Eye (tissue), 1 donor: Measurements from ENCODE around the gene FBXO8.
A peak's percentile ranks its signal among the peaks of the same experiment; 100 is the strongest.

ENCODE experiments used
- DNase-seq: peaks from one replicate; pipeline ENCODE4 v3.0.0-alpha.2; 2015

Gene FBXO8

DNA sequence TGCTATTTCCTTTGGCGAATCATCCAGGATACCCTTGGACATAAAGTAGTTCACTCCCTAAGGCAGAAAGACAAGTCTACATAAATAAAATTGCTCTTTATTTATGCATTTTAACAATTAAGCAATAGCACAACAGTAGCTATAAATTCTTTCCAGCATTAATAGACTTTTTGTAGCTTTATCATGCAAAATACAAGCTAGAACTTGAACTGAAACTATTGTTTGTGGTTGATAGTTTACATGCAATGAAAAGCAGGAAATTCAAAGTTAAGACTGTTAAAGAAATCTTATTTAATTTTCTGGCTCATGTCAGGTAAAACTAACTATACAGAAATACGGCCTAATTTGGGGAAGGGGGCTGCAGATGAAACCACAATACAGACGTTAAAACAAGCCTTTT is 42.3 kb downstream of the FBXO8 start:
- no peak for DNase-seq

DNA sequence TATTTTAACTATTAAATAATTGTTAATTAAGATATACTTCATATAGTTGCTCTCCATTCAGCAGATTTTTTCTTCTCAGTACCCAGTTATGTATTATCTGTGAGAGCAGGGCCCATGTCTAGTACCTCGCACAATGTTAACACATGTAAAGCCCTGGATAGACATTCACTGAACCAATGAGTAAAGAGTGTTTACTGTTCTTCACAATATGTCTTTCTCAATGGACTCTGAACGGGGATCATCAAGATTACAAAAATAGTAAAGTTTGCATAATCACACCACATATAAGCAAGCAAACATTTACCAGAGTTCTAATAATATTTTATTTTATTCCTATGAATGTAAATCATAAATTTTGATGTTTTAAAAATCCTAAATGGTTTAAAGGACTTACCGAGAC is 47.1 kb downstream of the FBXO8 start:
- no peak for DNase-seq

GRCh38 chr4:174230680-174231079 is 52.8 kb downstream of the FBXO8 start:
- DNase-seq = no peak

DNA sequence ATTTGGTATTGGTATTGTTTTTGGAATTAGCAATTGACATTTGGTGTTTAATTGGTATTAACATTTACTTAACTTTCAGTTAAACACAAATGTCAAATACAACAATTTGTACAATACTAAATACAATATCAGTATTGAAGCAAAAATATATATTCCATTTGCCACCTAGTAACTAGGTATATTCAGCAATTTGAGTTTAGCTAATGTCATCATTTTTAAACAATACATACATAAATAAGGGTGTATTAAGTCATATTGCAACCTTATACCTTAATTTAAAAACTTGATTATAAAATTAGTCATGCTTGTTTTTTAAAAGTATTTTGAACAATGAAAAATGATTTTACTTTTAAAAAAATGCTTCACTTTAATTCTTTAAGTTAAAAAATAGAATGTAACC is 53.3 kb downstream of the FBXO8 start:
- DNase-seq = no peak

DNA sequence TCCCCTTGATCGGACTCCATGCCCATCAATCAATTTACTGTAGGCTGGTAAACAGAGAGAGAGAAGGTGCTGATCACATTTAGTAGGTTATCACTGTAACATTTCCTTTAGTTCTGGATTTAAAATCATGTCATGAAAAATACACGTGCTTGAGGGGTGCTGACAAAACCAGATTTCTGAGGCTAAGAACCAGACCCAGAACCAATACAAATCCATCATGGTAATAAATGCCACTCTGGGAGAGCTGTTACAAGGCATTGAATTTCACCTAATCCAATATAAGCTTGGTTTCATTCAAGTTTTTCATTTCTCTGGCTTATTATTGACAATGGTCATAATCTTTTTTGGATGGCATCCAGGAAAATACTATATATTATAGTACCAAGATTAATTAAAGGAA is 54.5 kb downstream of the FBXO8 start:
- DNase-seq = no peak

- DNase-seq = no peak
Measured at GRCh38 chr4:174225349-174226049, 58.0 kb downstream of the FBXO8 start.

GRCh38 chr4:174224550-174224949 is 58.9 kb downstream of the FBXO8 start:
- no peak for DNase-seq

DNA sequence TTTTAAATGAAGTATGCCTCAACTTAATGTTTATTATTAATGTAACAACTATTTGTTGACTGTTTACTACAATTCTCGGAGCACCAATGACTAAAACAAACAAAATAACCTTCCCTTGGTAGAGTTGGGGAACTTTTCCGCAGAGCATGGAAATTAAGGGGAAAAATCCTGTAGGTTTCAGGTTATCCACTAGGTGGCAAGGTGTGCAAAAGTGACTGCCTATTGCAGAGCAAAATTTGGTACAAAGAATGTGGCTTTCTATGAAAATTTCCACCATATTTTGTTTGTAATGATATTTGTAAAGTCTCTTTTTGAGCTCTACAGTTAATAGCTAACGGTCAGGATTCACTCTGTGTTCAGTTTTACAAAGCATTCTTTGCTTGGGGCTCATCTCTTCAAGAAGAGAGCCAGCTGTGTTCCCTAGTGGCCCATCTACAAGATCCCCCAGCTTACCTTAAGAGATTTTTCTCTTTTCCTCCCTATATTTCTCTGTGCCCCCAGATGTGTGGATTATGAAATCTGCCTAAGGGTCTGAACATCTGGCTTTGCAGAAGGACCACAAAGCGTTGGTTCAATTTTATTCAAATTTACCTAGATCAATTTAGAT is 61.1 kb downstream of the FBXO8 start:
- peak; percentile 32 for DNase-seq

DNA sequence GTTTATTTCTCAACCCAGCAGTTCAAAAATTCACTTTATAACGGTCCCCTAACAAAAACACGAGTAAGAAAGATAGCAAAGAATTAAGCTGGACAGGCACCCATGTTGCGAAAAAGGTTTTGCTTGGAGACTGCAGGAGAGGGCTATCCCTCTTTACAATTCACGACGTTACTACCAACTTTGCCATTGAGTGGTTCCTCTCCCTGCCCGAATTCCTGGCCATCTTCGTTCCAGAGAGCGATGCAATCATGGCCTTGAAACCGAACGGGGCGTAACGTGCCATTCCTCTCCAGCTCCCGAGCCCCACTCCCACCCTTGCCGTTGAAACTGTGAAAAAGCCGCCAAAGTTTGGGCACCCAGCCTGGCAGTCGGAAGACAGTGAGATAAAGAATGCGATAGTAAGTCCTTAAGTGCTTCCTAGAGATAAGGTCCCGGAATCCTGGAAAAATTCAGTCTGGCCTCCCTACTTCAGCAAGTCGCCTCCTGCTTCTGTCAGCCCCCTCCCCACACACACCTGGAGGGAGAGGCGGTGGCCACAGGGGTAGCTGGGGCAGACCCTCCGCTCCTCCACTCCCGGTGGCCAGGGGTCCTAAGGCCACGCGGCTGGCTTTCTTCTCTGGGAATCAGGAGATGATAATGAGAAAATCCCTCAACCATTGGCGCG is 65.2 kb downstream of the FBXO8 start:
- peak; percentile 65 for DNase-seq

DNA sequence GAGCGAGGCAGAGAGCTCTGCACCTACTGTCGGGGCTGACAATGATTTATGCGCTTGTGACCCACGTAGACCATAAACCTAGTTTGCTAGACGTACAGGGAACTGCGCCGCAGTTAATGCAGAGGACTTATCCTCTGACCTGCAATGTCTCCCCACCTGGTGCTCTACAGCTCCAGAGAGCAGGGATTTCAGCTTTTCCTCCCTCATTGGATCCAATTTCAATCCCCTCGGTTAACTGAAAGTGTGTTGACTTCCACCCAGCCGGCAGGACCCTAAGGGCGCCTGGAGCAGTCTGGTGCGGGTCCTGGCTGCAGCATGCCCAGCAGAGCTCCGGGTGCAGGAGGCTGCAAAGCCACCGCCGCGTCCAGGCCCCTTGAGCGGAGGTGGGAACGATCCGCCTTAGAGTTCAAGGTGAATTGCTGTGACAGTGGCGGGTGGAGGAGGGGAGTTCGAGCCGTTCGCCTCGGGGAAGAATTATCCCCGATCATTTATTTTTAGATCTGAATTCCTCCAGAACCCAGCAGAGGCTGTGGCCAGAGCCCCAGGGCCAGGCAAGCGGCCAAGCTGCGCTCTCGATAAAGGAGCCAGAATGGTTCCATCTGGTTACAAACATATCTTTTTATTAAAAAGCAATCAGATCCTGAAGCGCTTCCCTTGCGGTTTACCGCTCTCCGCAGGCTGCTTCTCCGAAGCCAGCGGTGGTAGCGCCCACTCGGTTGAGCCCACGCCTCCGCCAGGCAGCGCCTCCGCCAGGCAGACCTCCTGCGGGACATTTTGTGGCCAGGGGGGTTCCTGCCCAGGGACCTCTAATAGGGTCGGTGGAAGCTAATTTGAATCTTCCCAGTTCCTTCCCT is 66.0 kb downstream of the FBXO8 start:
- DNase-seq = peak; percentile 71

GRCh38 chr4:174216799-174217272 is 66.6 kb downstream of the FBXO8 start:
- DNase-seq = peak; percentile 58

DNA sequence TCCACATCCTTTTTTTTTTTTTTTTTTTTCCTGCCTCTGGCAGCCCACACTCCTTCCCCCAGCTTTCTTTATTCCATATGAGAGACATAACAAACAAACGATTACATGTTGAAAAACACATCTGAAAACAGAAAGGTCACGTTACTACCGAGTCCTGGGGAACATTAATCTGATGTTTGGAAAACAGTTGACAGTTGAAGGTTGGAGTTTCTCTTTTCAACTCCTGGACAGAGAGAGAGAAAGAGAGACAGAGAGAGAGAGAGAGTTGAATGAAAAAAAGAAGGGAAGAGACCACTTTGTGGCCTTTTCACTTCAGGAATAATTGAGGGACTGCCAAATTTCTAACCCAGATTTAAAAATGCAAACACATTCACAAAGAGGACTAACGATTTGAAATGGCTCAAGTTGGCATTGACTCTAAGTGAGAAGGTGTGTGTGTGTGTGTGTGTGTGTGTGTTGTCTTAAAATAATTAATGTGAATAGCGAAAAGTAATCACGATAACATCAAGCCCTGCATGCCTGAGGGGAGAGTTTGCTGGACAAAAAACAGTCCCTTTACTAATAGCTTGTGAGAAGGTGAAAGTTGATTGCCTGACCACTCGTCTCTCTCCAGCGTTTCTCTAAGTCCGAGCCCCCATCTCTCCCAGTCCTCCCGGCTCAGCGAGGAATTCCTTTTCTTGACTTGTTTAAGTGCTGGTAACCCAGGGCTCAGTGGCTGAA is 67.3 kb downstream of the FBXO8 start:
- DNase-seq = peak; percentile 60

DNA sequence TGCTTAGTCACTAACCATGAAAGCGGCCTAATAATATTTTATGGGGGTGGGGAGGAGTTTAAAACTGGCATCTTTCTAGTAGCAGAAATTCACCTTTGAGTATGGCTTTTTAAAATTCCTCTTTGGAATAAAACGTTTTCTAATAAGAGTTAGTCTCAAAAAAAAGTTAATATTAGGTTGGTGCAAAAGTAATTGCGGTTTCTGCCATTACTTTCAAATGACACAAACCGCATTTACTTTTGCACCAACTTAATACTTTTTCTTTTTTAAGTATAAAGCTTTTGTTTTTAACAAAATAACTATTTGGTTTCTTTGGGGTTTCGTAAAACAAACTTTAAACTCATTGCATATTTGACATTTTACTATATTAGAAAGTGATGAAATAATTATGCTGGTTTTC is 68.4 kb downstream of the FBXO8 start:
- DNase-seq = peak; percentile 61

GRCh38 chr4:174214101-174214878 is 69.2 kb downstream of the FBXO8 start:
- peak; percentile 66 for DNase-seq

DNA sequence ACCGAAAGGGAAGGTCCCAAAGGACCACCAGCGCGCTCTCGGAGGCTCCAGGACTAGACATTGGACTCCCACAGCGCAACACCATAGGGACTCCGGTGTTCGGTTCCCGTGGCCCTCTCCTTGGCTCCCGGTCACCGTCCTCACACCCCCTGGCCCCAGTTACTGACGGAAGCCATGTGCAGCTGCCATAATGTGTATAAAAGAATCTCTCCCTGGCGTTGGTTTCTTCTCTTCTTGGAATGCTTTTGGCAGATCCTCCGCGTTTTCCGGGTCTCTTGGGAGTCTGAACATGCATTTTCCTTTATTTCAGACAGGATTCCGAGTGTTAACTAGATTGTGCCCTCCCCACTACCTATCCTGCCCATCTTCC is 69.8 kb downstream of the FBXO8 start:
- peak; percentile 45 for DNase-seq

DNA sequence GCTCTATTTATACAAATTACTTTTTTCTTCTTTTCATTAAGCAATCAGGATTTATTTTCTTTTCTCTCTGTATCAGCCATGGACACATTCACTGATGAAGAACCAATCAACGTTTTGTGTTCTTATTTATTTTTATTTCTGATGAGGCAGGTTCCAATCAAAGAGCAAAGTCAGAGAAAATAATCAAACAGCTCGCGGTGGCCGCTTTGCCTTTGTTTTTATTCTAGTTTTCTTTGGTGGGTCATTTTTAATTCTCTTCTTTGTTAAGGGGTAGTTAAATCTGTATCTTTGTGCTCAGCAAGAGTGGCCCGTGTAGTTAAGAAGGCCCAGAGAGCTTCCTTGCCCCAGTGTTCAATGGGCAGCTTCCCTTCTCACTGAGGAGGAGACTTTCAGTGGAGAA is 71.4 kb downstream of the FBXO8 start:
- no peak for DNase-seq

DNA sequence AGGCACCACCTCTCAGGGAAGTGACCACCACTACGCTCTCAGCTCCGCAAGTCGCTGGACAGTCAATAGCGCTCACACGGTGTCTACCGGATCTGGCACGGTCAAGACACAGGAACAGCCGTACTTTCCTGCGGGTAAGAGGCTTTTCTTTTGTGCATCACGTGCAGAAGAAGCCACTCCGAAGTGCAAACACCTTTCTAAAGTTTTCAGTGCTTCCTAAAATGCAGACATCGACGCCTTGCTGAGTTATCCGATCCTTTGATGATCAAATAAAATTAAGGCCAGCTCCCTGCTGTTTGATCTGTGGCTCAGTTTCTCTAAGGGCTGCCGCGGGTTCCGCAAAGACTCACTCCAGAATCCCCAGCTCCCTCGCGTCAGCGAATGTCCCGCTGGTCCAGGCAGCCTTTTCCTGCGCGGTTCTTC is 71.8 kb downstream of the FBXO8 start:
- DNase-seq = peak; percentile 64

DNA sequence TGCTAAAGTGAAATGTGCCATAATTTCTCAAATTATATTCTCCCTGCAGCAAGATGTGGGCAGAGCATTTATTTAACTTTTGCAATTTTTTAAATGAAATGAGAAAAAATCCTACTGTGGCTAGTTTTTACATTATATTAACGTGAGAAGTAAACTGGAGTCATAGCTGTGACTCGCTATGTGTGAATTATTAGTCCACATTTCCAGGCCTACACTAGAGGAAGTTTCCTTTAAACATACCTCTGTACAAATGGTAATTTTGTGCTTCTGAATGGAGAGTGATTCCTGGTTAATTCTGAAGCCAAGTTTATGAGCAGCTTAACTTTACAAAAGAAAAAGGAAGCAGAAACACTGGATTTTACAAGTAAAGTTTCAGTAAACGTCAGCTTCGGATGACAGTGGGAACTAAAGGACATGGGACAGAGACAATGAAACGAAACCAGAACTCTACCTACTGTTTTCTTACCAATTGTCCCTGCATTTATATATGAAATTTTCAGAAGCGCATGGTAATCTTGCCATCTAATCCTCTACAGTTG is 72.4 kb downstream of the FBXO8 start:
- DNase-seq = no peak

DNA sequence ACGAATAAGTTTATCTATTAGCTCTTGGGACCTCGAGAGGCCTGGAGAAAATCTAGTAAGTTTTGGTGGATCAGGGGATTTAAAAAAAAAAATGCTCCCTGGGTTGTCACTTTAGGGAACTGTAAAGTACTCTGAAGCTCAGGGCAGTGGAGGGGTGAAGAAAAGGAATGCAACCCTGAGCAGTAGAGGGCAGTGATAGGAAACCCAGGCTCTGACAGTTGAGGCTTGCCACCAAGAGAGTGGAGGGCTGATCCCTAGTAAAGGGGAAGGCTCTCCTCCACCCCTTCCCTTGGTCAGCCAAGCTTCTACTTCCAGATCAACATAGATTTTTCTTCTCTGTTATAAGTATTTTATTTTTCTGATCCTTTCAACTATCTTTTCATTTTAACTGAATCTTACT is 73.1 kb downstream of the FBXO8 start:
- peak; percentile 1 for DNase-seq

DNA sequence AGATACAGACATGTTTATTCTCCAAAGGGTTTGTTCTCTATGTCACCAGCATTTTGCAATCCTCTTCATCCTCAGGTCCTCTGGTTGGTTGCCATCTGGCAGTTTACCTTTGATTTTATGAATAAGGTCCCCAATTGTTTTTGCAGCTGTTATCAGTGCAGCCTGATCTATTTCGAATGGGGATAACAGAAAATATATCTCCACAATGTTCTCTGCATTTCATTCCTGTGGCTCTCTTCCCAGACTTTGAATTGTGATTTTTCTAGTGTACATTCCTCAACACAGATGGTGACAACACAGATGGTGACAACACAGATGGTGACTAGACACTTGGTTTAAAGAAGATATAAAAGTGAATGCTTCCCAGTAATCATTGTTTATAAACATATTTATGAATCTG is 74.1 kb downstream of the FBXO8 start:
- DNase-seq = peak; percentile 9

GRCh38 chr4:174207367-174207766 is 76.1 kb downstream of the FBXO8 start:
- DNase-seq = no peak
